ENCODE results near the gene BNIP2.
"Not testable (repeated sequence)": the region's sequence is repeated elsewhere in the genome, so short reads cannot be mapped to it uniquely, and the experiment has no call there.

Gene BNIP2, protein sequence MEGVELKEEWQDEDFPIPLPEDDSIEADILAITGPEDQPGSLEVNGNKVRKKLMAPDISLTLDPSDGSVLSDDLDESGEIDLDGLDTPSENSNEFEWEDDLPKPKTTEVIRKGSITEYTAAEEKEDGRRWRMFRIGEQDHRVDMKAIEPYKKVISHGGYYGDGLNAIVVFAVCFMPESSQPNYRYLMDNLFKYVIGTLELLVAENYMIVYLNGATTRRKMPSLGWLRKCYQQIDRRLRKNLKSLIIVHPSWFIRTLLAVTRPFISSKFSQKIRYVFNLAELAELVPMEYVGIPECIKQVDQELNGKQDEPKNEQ

DNA sequence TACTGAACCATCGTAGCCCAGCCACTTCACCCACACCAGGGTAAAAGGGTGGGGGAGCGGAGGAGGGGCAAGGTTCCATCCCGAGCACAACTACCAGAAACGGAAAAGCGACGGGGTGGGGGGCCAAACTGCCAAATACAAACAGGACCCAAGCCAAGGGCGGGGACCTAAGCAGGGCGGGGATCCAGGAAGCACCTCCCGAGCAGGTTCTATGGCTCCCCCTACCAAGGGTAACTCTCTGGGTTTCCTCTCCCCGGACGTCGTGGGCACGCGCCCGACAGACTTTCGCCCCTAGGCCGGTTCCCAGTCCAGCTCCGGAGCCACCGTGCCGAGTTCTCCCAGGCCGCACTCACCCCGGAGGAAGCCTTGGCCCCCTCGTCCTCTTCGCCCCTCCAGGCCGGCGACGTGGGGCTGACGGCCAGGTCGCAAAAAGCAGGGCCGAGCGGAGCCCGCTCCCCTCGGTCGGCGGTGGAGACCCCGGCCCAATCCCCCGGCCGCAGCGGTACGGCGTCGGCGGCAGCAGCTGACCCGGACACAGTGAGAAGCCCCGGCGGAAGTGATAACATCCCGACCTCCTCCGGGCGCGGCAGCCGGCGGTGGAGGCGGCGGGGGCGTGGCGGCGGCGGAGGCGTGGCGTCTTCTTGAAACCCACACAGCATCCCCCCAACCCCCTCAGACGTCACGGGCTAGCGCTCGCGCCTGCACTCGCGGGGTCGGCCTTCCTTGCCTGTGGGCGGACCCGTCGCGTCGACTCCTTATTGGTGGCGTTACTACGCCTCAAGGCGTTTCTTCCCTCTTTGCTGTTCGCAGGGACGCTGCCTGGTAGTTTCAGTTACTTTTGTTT lies at the start of gene BNIP2:
Gene BNIP2, minus strand, starts transcription at position 539 of the 844 bp plus-strand sequence. CDS start 6,863 bp downstream, outside the sequence.
- peak; percentile 99 for DNase-seq

DNA sequence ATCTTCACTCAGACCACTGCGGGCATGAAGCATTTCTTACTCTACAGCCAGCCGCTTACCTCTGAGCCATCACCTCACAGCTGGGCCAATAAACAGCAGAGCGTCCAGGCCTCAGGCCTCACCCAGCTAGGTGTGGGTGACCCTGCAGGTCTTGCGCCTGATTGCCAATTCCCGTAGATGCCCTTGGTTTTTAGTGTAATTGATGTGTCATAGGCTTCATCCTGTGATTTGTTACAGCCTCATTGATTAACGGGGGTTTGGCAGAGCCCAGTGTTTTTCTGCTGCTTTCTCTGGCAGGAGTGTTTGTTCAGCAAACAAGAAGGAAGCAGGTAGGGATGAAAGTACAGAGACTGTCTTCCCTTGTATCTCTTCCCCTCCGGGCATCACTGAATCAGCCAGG lies 49.6 kb upstream of the BNIP2 start:
- no peak for DNase-seq

DNA sequence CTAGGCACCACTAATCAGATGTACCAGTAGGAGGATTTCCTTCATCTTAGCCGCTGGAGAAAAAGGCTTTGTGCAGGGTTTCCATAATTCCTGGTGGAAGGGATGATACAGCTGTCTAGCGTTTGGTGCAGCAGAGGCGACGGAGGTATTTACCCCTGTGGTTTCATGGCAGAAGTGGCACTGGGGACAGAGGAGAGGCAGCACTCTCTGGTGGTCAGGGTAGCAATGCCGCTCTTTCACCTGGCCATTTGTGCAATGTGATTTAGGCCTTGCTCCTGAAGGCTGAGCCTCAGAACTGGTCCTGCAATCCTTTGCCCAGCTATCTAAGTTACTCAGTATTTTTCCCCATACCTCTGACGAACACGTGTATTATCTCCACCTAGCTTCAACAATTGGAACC lies 47.1 kb upstream of the BNIP2 start:
- DNase-seq = no peak

DNA sequence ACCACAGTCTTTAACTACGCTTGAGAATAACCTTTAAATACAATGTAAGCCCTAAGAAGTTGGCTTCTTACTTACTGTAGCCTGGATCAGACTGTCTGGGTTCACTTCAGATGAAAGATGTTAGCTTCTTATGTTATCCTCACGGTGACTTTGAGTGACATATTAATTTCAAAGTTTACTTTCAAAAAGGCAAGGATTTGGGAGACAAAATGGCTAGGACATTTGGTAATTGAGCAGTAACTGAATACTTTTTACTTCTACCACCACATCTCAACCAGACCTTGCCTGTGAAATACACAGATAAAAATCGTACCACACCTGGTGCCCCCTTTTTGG lies 36.0 kb upstream of the BNIP2 start:
- no peak for DNase-seq

DNA sequence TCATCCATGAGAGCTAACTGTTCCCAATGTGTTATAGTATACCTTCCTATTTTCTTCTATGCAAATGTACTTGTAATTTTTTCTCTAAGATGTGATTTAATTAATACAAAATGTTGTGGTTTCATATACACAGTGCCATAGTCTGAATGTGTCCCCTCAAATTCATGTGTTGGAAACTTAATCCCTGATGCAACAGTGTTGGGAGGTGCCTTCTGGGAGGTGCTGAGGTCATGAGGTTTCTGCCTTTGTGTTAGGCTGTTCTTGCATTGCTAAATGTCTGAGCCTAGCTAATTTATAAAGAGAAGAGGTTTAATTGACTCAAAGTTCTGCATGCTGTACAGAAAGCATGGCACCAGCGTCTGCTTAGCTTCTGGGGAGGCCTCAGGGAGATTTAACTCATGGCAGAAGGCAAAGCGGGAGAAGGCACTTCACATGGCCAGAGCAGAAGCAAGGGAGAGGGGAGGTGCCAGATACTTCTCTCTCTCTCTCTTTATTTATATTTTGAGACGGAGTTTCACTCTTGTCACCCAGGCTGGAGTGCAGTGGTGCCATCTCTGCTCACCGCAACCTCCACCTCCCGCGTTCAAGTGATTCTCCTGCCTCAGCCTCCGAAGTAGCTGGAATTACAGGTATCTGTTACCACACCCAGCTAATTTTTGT lies 34.7 kb upstream of the BNIP2 start:
- no peak for DNase-seq

DNA sequence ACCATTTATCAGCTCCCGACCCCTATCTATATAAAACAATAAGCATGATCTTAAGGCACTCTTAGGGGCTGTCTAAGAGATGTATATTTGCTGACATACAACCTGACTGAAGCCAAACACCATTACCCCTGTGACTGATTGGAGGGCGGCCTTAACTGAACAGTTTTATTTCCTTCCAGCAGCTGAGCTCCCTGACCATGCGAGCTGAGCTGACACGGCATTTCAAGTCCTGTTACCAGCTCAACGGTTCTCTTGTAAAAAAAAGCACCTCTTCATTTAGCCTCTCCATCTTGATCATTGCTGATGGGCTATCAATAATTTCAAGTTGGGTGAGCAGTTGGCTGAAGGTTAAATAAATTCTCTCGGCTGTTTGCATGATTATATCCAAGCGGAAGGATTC lies 33.4 kb upstream of the BNIP2 start:
- DNase-seq = no peak

DNA sequence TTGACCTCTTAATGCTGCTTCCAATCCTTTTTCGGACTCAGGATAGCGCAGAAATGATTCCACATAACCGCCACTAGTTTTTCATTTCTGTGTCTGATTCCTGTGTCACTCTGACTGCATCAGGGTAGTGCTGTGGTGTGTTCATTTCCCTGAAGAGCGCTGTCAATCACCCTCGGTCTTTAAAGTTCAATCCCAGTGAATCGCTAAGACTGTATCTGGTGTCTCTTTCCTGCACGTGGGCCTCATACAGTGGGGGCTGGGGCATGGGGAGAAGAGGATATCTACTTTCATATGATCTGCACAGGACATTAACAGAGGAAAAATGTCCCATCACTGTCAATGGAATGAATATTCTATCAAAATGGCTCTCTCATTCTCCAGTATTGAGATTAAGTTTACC lies 32.9 kb upstream of the BNIP2 start:
- no peak for DNase-seq

DNA sequence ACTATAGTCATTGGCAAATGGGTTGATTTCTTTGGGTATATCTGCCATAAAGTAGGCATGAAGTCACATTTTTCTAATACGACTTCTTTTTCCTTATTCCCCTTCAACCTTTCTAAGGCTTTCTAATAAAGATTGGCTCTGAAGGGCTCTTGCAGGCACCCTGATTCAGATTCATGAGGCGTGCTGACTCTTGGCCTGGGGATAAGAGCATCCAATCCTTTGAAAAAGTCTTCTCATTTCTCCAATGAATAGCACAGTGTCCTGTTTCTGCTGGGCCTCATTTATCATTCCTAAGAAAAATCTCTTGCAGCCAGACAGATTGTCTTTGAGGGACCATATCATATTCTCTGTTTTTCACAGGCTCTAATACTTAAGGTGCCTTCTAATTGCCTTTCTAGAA lies 32.3 kb upstream of the BNIP2 start:
- no peak for DNase-seq

DNA sequence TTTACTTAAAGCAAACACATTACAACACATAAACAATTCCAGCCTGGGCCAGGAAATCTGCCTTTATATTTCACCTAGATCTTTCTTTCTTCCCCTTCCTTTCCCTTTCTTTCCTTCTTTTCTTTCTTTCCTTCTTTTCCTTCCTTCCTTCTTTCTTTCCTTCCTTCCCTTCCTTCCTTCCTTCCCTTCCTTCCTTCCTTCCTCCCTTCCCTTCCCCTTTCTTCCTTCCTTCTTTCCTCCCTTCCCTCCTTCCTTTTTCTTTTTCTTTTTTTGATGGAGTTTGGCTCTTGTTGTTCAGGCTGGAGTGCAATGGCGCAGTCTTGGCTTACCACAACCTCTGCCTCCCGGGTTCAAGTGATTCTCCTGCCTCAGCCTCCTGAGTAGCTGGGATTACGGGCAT lies 24.1 kb upstream of the BNIP2 start:
- DNase-seq = no peak

DNA sequence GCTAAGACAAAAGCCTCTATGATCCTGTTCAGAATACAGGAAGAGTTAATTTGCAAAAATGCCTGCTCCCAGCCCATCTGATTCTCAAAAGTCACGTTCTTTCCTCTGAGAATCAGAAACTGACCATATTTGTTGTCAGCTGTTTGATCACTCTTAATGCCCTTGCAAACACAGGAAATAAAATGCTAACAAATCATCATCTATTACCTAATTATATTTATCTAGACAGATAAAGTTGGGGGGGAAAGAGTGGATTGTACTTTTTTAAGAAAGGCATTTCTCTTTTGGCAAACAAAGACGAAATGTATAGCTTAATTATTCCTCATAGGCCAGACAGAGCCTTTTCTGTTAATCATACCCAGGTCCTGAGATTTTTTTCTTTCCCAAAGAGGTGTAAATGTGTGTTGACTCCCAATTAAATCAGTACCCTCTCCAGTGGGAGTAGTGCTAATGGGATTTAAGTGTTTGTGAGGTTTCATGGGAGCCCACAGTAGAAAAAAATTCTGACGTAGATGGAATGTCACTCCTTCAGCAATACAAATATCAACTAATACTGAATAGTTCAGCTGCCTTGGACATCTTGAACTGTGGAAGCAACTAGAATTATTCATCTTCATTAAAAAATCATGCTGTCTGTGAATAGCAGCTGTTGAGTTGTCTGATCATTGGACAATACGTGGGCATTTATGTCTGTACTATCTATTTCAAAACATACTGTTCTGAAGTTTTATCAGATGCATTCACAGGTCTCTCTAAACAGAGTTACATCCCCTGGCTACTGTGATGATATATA lies 22.5 kb upstream of the BNIP2 start:
- no peak for DNase-seq

DNA sequence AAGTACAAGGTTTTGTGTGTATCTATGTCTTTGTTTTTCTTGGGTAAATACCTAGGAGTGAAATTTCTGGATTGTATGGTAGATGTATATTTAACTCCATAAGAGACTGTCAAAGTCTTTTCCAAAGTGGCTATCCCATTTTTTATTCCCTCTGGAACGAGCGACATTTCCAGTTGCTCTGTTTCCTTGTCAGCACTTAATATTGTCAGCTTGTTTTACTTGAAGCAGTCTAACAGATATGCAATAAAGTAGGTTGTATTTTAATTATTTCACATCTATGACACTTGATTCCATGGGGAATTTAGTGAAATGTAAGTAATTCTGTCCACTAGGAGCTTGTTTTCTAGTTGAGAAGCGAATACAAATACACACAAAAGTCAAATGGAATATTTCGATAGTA lies 18.5 kb upstream of the BNIP2 start:
- DNase-seq = no peak

DNA sequence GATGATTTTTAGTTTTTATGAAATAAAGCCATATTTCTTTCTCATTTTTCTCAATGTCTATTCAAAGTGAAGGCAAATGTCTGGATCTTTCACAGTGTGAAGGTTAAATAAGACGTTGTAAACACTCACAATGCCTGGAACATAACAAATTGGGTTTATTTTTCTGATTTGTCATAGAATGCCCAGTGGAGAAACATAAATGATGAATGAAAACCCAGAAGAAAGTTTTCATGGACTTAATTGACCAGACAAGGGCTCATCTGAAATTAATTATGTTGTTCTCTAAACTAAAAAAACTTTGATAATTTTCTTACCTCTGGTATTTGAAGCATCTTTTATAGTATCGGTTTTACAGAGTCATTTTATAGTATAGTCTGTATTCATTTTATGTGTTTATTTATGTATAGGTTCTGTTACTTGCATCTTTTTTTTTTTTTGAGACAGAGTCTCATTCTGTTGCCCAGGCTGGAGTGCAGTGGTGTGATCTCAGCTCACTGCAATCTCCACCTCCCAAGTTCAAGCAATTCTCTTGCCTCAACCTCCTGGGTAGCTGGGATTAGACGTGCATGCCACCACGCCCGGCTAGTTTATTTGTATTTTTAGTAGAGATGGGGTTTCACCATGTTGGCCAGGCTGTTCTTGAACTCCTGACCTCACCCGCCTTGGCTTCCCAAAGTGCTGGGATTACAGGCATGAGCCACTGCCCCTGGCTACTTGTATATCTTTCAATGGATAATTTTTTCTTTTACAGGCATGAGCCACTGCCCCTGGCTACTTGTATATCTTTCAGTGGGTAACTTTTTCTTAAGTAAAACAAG lies 15.1 kb upstream of the BNIP2 start:
- no peak for DNase-seq

DNA sequence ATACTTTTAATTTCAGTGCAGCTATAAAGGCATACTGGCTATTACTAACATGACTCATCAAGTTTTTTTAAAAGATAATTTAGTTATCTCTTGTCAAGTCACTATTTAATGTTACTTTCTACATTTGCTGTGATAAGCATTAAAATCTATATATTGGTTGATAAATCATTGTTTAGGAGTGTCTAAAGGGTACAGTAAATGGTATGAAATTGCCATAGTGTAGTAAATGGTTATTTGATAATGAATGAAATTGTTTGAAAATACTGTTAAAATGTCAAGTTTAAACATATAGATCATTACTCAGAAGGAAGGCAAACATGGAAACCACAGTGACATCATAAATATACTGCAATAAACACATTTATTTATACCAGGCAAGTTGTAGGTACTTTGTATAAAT lies 13.2 kb upstream of the BNIP2 start:
- no peak for DNase-seq

DNA sequence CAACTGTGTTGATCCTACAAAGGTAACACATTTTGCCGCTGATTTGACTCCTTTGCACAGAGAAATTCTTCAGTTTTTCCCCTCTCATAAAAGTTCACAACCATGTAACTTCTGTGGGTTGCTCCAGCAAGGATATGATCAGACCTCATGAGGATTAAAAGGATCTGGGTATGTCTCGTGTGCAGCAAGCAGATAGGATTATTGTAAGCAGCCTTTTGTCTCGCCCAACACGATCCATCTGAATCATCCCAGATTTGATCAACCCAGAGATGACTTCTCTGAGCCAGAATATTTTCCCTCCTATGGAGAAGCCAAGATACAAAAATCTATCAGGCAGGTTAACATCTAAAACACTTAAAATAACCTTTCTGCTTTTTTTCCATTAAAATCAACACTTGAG lies 12.8 kb upstream of the BNIP2 start:
- no peak for DNase-seq

DNA sequence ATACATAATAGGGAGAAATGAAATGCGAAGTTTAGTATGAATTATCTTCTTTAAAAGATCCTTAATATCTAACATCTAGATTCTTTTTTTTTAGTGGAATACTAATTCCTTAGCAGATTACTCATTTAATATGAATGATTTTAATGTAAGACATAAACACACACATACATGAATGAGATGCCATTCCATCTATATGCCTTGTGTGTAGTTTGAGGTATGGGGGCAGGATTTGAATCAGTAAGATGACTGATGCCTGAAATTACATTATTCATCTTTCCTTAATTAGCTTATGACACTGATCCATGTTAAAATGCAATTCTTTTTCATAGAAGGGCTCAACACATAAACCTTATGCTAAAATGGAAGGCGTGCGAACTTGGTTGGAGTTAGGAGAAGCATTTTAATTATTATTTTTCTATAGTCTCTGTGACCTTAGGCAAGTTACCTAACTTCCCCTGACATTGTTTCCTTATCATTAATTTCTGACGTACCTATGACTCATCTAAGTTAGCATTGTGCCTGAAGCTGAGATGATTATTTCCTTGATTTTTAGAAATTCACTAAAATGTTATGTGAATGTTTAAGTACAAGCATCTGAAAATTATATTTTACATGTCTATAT lies 10.8 kb upstream of the BNIP2 start:
- no peak for DNase-seq

DNA sequence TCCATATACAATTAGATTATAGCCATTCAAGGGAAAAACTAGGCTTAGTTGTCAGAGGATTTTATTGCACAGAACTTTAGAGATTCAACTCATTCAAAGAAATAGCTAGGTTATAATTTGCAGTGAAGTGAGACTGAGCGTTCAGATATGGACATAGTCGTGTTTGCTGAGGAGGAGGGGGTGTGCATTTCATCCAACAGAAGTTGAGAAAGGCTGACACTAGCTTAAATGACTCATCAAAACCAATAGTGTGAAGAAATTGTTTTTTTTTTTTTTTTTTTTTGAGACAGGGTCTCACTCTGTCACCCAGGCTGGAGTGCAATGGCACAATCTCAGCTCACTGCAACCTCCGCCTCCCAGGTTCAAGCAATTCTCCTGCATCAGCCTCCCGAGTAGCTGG lies 8.9 kb upstream of the BNIP2 start:
- DNase-seq = not testable (repeated sequence)

DNA sequence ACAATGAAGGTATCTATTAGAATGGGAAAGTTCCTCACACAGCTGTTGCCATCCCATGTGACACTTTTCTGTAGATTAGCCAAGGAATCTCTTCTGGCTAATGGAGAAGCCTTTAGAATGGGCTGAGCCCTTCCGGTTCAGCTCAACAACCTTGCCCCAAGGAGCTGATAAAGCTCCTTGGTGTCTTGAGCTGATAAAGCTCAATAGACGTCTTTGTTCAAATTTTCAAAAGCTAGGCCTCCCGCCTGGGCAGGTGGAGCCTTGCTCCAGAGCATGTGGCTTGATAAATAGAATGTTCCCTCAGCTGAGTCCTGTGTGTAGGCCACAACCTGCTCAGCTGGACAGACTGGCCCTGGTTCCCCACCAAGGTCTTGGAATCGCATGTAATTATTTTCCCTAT lies 7.2 kb upstream of the BNIP2 start:
- DNase-seq = no peak

DNA sequence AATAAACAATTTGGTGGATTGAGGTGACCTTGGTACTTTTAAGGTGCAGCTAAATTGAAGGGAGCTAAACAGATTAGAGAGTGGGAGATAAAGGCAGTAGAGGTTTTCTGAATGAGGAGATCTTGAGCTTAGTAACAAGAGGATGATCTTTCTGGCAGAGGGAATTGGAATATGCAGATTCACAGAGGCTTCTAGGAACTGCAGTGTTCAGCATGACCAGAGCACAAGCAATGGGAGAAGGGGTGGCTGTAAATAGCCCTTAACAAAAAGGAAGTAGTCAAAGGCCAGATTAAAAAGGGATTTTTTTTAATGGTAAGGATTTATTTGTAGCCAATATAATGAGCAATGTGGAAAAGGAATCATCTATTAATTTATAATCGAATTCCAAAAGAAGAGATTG lies 5.7 kb upstream of the BNIP2 start:
- DNase-seq = no peak

DNA sequence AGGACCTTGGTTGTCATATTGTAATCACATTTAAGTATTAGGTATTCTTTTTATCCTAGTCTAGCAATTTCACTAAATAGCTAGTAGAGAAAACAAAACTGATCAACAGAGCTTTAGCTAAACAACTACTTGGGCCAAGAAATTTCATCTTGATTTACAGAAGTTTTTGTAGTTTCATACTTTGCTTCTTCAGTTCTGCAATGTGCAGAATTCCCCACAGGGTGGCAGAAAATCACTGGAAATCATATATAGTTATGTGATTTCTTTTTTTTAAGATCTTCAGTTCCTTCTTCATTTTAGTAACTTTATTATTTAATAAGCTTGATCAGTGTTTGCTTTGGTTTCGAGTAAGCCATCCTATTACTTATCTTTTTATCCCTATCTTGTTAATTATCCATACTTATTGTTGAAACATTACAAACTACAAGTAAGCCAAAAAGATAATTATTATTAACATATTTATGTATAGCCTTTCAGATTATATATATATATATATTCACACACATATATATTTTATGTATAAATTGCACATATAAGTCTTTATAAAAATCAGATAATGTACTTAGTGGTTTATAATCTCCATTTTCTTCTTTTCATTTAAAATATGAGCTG lies 2.2 kb upstream of the BNIP2 start:
- peak; percentile 69 for DNase-seq

DNA sequence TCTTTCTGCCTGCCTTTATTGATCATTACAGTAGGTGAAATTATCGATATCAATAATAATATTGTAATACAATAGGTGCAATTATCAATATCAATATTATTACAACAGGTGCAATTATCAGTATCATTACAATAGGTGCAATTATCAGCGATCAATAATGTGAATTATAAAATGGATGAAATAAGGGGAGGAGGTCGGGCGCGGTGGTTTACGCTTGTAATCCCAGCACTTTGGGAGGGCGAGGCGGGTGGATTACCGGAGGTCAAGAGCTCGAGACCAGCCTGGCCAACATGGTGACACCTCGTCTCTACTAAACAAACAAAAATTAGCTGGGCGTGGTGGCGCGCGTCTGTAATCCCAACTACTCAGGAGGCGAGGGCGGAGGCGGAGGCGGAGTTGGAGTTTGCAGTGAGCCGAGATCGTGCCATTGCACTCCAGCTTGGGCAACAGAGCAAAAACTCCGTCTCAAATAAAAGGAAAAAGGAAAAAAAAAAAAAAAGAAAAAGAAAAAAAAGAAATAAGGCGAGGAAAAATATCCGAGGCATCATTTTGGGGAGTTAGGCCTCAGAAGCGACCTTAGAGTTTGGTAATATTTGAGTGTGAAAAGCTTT lies 611 bp upstream of the BNIP2 start:
- peak; percentile 75 for DNase-seq

DNA sequence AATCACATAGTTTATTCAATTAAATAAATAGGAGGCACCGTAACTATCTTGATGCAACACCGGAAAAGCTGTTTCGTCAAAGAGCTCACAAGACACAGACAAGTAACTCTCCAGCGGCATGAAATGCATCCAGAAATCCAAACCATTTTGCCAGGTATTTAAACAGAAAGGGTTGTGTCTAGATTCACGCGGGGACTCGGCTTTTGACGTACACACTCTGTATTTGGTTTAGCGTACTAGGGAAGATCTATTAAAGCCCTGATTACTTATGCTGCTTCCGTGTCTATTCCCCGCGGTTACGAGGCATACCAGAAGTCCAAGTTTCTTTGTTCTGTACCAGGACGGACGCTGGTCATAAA lies 718 bp downstream of the BNIP2 start:
- peak; percentile 60 for DNase-seq
